GM18870 (cell line): Measurements from ENCODE around the gene PAIP2B.
"Not testable (repeated sequence)": the region's sequence is repeated elsewhere in the genome, so short reads cannot be mapped to it uniquely, and the experiment has no call there.

Source experiments
- ATAC-seq: cut with Tn5 transposase; IDR thresholded peaks from one replicate; pipeline ENCODE4 v1.9.1; 2021; ENCODE audit warnings: moderate library complexity; ENCODE audit not compliant: unreplicated experiment

PAIP2B gene

GRCh38 chr2:71220743-71221142, 6.2 kb downstream of the PAIP2B start:
- no peak for ATAC-seq

- no peak for ATAC-seq
Observed at GRCh38 chr2:71216501-71216900, 10.4 kb downstream of the PAIP2B start.

- no peak for ATAC-seq
Observed at GRCh38 chr2:71215447-71215846, 11.5 kb downstream of the PAIP2B start.

GRCh38 chr2:71212336-71212735, 14.6 kb downstream of the PAIP2B start:
- ATAC-seq, result no peak

- no peak for ATAC-seq
Observed at GRCh38 chr2:71210292-71210691, 16.6 kb downstream of the PAIP2B start.

GRCh38 chr2:71208756-71209155, 18.1 kb downstream of the PAIP2B start:
- no peak for ATAC-seq

GRCh38 chr2:71207601-71208000, 19.3 kb downstream of the PAIP2B start:
- no peak for ATAC-seq

GRCh38 chr2:71206271-71206670, 20.6 kb downstream of the PAIP2B start:
- no peak for ATAC-seq

GRCh38 chr2:71191570-71191943, 35.3 kb downstream of the PAIP2B start:
- ATAC-seq, result no peak

GRCh38 chr2:71190656-71191569, 36.0 kb downstream of the PAIP2B start:
- ATAC-seq, result no peak

- ATAC-seq, result no peak
Observed at GRCh38 chr2:71187589-71187988, 39.3 kb downstream of the PAIP2B start.

- ATAC-seq, result no peak
Observed at GRCh38 chr2:71186973-71187372, 39.9 kb downstream of the PAIP2B start.

- not testable (repeated sequence) for ATAC-seq
Observed at GRCh38 chr2:71183306-71184115, 43.4 kb downstream of the PAIP2B start.

GRCh38 chr2:71181316-71181715, 45.6 kb downstream of the PAIP2B start:
- ATAC-seq, result no peak

- not testable (repeated sequence) for ATAC-seq
Observed at GRCh38 chr2:71178836-71179235, 48.1 kb downstream of the PAIP2B start.

GRCh38 chr2:71174207-71174606, 52.7 kb downstream of the PAIP2B start:
- ATAC-seq, result no peak

GRCh38 chr2:71173096-71173495, 53.8 kb downstream of the PAIP2B start:
- ATAC-seq, result no peak

- ATAC-seq, result no peak
Observed at GRCh38 chr2:71166812-71167211, 60.1 kb downstream of the PAIP2B start.

- ATAC-seq, result no peak
Observed at GRCh38 chr2:71157124-71157793, 69.6 kb downstream of the PAIP2B start.

- no peak for ATAC-seq
Observed at GRCh38 chr2:71156573-71156972, 70.3 kb downstream of the PAIP2B start.

GRCh38 chr2:71155846-71156245, 71.1 kb downstream of the PAIP2B start:
- no peak for ATAC-seq
